Kidney (tissue), 14 donors: ENCODE results near the gene NPRL2. TPM values are rescaled to one million over a fixed set of nuclear protein-coding genes. Genes with fewer than 3 reads are reported as not detected.

Source experiments
- DNase-seq, 5 donors: peaks; one replicate each; pipeline ENCODE4 v3.0.0-alpha.2; 2013 to 2020
- FAIRE-seq: peaks from 2 replicates; lab custom pipeline; 2012; peaks lifted over from hg19 to GRCh38; lab: Jason Lieb, UNC
- H3K27ac ChIP-seq, 2 donors: one replicate each; pipeline ENCODE4 v1.7.0; 2013; ENCODE audit warnings: low read depth in 2 of 2, low read length in 2 of 2, inconsistent platforms in 1 of 2
- H3K27me3 ChIP-seq: one replicate; pipeline ENCODE4 v1.7.1; 2013; ENCODE audit warnings: low read length, inconsistent platforms; ENCODE audit not compliant: control insufficient read depth, insufficient read depth
- H3K36me3 ChIP-seq, 3 donors: one replicate each; pipeline versions ENCODE4 v1.7.0 to v1.7.1; 2013; ENCODE audit warnings: low read length in 3 of 3, control low read depth in 1 of 3, inconsistent platforms in 1 of 3; ENCODE audit not compliant: insufficient read depth in 3 of 3, control insufficient read depth in 2 of 3
- H3K4me1 ChIP-seq, 3 donors: one replicate each; pipeline versions ENCODE4 v1.7.0 to v1.7.1; 2013; ENCODE audit warnings: low read length in 3 of 3, inconsistent platforms in 1 of 3, low read depth in 1 of 3; ENCODE audit not compliant: control insufficient read depth in 2 of 3, insufficient read depth in 2 of 3
- H3K4me3 ChIP-seq, 3 donors: one replicate each; pipeline versions ENCODE4 v1.7.0 to v1.8.1; 2013; ENCODE audit warnings: low read length in 3 of 3, control low read depth in 1 of 3, inconsistent platforms in 1 of 3
- H3K9ac ChIP-seq, 3 donors: one replicate each; pipeline versions ENCODE4 v1.7.0 to v1.7.1; 2013; ENCODE audit warnings: low read length in 3 of 3, control low read depth in 1 of 3, inconsistent platforms in 1 of 3
- H3K9me3 ChIP-seq, 3 donors: one replicate each; pipeline versions ENCODE4 v1.7.0 to v1.7.1; 2013; ENCODE audit warnings: low read length in 3 of 3, control low read depth in 1 of 3, inconsistent platforms in 1 of 3; ENCODE audit not compliant: control insufficient read depth in 2 of 3, insufficient read depth in 1 of 3
- CTCF ChIP-seq: IDR thresholded peaks from 3 replicates; pipeline ENCODE4 v1.5.1; 2012; ENCODE audit warnings: mild to moderate bottlenecking, moderate library complexity, borderline replicate concordance; ENCODE audit not compliant: insufficient read depth; ENCODE audit errors: extremely low read depth
- intact Hi-C: fragments of 100-400 bp; cut with DNase I; formaldehyde crosslinking; loops from one replicate; pipeline ENCODE4 v1.11.1; 2022
- polyA plus RNA-seq: library from polyadenylated mRNA; stranded (reverse); fragments of 350-450 nt; fragmentation: Illumina TruSeq; extraction: RNeasy Lipid Tissue Mini Kit (QIAGEN cat#74804); gene quantifications from one replicate; pipeline ENCODE4 v1.2.3, GENCODE V29; 2014; ENCODE audit warnings: low read depth, low replicate concordance; ENCODE audit not compliant: insufficient read depth
- total RNA-seq: library from RNA; stranded (reverse); fragmentation: NEBNext Ultra II Directional; extraction: Animal tissue kit (Norgen Biotek cat#: 25700); gene quantifications from one replicate; pipeline ENCODE4 v1.2.1, GENCODE V29; 2021
- donor health status: control.
- donor health status: control.
- donor health status: control.
- donor health status: control.
- donor health status: control.
- donor health status: DM: yes; HTN: yes; CAD: no.
- donor health status: Normal renal cell carcinoma (clear cell type).

The NPRL2 gene
- total and polyA plus RNA-seq, 2 donors from 2014 or later = 23.5 to 39.8 TPM

- Histone ChIP-seq H3K27me3 (no peaks in the 10 kb centered on the region), H3K4me1 (peaks cover 0 to 46% (median 32%) of the 10 kb centered on the region in 3 donors), H3K36me3 (peaks cover 3 to 30% (median 14%) of the 10 kb centered on the region in 3 donors), H3K9me3 (no peaks in the 10 kb centered on the region), H3K27ac (peak overlapping the region; percentile 8 to 75), H3K4me3 (peak overlapping the region; percentile 31 to 87 (median 86)), H3K9ac (peak overlapping the region in 2 of 3 donors; percentile 49 to 89)
- intact Hi-C loops = no loop called here
- DNase-seq (no peak), FAIRE-seq (no peak)
- TF ChIP-seq CTCF = no peak
Observed at GRCh38 chr3:50356553-50356952, 6.0 kb upstream of the NPRL2 start.

GRCh38 chr3:50355829-50356552, 5.4 kb upstream of the NPRL2 start:
- no peak for TF ChIP-seq CTCF
- H3K4me3 ChIP-seq = peak overlapping the region; percentile 31 to 87 (median 86)
- no peaks in the 10 kb centered on the region for H3K9me3 ChIP-seq
- DNase-seq = no peak
- intact Hi-C loops = no loop called here
- no peaks in the 10 kb centered on the region for H3K27me3 ChIP-seq
- peak overlapping the region; percentile 8 to 75 for H3K27ac ChIP-seq
- no peak for FAIRE-seq
- H3K36me3 ChIP-seq = peaks cover 3 to 30% (median 14%) of the 10 kb centered on the region in 3 donors
- peaks cover 0 to 51% (median 37%) of the 10 kb centered on the region in 3 donors for H3K4me1 ChIP-seq
- peak overlapping the region in 2 of 3 donors; percentile 49 to 89 for H3K9ac ChIP-seq

- H3K4me3 ChIP-seq = no peak overlapping the region
- no peak overlapping the region for H3K27ac ChIP-seq
- FAIRE-seq (no peak), DNase-seq (no peak)
- H3K9me3 ChIP-seq = no peaks in the 10 kb centered on the region
- no peaks in the 10 kb centered on the region for H3K27me3 ChIP-seq
- TF ChIP-seq CTCF = no peak
- H3K9ac ChIP-seq = no peak overlapping the region
- intact Hi-C loops = no loop called here
- peaks cover 3 to 30% (median 14%) of the 10 kb centered on the region in 3 donors for H3K36me3 ChIP-seq
- H3K4me1 ChIP-seq = peaks cover 0 to 59% (median 39%) of the 10 kb centered on the region in 3 donors
Observed at GRCh38 chr3:50354850-50355249, 4.3 kb upstream of the NPRL2 start.
